GM19043 (cell line): ENCODE results near the gene MYOF.

Experiments
- ATAC-seq: cut with Tn5 transposase; IDR thresholded peaks from one replicate; pipeline ENCODE4 v1.9.1; 2021; ENCODE audit warnings: low read depth; ENCODE audit not compliant: unreplicated experiment

Gene MYOF

GRCh38 chr10:93272884-93273675 is 209.1 kb downstream of the MYOF start:
- no peak for ATAC-seq

- no peak for ATAC-seq
Measured at GRCh38 chr10:93271347-93271746, 210.8 kb downstream of the MYOF start.

GRCh38 chr10:93269281-93269680 is 212.9 kb downstream of the MYOF start:
- no peak for ATAC-seq

- no peak for ATAC-seq
Measured at GRCh38 chr10:93268021-93268420, 214.1 kb downstream of the MYOF start.

- ATAC-seq, result peak; percentile 97
Measured at GRCh38 chr10:93267521-93267920, 214.6 kb downstream of the MYOF start.

GRCh38 chr10:93266858-93267257 is 215.3 kb downstream of the MYOF start:
- no peak for ATAC-seq

- no peak for ATAC-seq
Measured at GRCh38 chr10:93261961-93262610, 220.0 kb downstream of the MYOF start.

- ATAC-seq, result no peak
Measured at GRCh38 chr10:93261089-93261488, 221.0 kb downstream of the MYOF start.

GRCh38 chr10:93259126-93259525 is 223.0 kb downstream of the MYOF start:
- ATAC-seq, result no peak
